Measurements from ENCODE around the gene BAIAP3.

The BAIAP3 gene

DNA sequence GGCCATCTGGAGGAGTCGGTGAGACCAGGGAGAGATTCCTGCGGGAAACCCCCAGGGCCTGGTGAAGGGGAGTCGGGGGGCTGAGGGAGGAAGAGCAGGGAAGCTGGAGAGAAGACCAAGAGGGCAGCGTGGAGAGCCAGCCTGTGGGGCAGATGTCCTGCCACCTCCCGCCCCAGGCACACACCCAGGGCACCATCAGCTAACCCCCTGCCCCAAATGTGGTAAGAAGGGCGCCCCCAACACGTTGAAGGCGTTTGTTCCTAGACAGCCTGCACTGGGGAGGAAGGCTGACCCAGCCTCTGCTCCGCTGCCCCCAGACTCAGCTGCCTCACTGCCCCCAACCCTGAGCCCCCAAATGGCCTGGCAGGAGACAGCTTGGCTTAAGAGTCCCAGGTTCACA is 1.3 kb downstream of the BAIAP3 start:
- DNase-seq (ENCODE audit: low spot score), result no peak

DNA sequence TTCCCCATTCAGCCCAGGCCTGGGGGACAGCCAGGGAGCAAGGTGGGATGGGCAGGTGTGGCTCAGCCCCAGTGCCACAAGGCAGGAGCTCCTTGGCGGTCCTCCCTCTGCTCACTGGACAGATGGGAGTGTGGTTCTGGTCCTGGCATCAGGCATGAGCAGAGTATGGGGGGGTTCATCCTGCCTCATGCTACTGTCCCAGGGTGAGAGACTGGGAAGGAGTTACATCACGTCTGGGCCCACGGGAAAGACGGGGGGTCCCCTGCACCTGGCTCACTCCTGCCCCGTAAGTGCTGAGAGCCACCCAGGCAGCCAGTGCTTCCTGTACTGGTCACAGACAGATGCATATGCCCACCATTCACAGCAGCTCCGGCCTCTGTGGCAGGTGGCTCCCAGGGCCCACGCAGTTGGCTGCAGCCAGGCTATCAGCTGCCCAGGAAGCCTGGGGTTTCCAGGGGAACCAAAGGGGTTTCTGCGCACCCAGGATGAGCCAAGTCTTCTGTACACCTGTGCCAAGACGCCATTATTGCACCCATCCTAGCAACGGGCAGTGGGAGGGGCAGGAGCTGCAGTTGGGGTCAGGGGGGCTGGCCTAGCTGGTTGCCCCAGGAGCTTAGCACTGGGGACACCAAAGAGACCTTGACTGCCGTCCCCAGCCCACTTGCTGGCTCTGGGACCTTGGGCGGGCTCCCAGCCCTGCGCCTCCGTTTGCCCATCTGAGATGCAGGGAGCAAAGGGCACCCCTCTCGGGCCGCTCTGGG is 1.9 kb downstream of the BAIAP3 start:
- DNase-seq (ENCODE audit: low spot score), result no peak

DNA sequence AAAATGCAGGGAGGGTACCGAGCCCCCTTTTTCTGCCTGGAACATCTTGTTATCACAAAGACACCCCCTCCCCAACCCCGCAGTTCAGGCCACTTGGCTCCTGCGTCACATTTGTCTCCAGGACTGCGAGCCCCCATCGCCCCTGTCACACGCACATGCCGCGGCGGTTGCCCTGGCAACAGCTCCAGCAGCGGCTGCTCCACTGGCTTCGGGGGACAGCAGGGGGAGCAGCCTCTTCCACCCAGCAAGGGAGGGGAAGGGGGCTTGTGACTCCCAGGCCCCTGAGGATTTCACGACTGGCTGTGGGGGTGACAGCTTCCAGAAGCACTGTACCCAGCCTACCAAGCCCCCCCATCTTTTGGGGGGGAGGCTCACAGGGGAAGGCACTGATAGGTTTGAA is 2.6 kb downstream of the BAIAP3 start:
- no peak for DNase-seq (ENCODE audit: low spot score)

DNA sequence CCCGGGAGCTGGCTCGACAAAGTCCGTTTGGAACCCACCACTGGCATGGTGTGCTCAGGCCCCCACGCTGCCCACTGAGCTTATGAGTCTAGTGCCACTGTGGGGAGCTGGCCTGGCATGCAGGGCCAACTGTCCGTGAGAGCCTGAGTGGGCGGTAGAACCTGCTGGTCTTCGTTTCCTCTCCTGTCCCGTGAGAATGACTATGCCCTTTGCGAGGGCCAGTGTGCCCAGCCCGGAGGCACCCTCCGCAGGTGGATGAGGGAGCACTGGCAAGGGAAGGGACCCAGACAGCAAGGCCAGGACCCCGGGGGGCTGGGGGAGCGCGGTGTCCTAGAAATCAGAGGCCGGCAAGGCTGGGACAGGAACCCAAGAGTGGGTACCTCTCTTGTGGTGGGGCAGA is 3.2 kb downstream of the BAIAP3 start:
- no peak for DNase-seq (ENCODE audit: low spot score)

DNA sequence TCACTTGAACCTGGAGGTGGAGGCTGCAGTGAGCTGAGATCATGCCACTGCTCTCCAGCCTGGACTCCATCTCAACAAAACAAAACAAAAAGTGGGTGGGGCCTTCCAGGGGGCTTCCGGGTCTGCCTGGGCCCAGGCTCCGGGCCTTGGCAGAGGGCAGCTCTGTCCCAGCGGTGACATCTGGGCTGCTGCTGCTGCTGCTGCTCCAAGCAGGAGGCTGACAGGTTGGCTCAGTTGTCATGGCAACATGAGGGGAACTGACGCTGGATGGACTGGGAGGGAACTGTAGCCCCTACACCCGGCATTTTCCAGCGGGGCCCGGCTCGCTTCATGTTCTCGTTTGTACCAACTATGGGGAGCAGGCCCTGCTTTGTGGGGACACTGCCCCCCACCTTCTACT is 4.0 kb downstream of the BAIAP3 start:
- no peak for DNase-seq (ENCODE audit: low spot score)

DNA sequence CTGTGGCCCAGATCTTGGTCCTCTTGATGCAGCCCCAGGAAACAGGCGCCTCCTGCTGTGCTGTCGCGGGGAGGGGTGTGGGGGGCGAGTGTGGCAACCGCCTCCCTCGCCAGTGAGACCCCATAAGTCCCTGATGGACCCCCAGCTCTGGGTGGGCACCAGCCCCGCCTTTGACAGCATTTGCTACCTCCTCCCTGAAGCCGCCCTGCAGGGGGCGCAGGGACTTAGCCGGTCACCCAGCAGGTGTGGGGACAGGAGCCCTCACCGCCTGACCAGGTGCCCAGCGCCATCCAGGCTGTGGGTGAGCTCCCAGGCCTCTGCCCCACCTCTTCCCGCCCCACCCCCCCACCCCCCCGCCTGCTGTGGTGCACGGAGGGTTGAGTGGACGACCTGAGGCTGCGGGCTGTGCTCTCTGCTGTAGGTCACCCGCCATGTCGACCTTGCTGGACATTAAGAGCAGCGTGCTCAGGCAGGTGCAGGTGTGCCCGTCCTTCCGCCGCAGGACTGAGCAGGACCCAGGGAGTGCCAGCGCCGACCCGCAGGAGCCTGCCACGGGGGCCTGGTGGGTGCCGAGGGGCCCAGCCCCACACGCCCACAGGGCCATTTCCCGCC is 4.8 kb downstream of the BAIAP3 start:
- DNase-seq (ENCODE audit: low spot score), result no peak

DNA sequence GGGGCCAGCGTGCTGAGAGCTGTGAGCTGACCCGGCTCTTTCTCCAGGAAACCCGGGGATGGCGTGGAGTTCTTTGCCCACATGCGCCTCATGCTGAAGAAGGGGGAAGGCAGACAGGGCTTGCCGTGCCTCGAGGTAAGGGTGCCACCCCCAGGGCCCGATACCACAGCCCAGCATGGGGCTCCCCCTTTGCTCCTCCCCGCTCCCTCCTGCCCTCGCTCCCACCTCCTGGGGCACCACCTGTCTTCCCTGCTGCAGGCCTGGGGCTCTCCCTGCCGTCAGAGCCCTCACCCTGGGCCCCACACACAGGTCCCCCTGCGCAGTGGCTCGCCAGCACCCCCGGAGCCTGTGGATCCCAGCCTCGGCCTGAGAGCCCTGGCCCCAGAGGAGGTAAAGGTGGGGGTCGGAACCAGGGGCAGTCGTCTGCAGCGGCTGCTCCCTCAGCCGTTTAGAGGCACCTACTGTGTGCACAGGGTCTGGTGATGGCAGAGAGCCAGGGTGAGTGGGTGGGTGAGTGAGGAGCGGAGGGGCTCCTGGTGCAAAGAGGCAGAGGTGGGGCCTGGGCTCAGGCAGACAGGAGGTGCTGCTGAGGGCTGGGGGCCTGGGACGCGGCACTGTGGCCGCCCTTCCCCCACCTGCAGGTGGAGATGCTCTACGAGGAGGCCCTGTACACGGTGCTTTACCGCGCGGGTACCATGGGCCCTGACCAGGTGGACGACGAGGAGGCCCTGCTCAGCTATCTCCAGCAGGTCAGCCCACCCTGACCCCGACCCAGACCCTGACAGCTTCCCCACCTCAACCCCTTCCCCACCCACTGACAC is 5.6 kb downstream of the BAIAP3 start:
- no peak for DNase-seq (ENCODE audit: low spot score)

DNA sequence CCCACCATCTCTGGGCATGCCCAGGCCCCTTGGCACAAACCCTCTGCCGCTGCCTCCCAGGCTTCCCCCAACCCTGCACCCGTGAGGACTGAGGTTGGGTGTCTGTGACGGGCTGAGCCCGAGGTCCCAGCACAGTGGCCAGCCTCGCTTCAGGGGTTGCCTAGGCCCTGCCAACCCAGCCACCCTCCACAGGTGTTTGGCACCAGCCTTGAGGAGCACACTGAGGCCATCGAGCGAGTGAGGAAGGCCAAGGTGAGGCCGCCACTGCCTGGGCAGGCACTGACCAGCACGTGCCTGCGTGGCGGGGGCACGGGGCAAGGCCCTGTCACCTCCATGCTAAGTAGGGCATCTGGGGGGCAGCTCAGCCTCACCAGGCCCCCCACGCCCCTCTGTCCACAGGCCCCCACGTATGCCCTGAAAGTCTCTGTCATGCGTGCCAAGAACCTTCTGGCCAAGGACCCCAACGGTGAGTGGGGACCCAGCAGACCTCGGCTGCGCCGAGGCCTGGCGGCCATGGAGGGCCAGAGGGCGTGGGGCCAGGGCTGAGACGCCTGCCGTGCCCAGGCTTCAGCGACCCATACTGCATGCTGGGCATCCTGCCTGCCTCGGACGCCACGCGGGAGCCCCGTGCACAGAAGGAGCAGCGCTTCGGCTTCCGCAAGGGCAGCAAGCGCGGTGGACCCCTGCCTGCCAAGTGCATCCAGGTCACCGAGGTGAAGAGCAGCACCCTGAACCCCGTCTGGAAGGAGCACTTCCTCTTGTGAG is 7.5 kb downstream of the BAIAP3 start:
- no peak for DNase-seq (ENCODE audit: low spot score)

DNA sequence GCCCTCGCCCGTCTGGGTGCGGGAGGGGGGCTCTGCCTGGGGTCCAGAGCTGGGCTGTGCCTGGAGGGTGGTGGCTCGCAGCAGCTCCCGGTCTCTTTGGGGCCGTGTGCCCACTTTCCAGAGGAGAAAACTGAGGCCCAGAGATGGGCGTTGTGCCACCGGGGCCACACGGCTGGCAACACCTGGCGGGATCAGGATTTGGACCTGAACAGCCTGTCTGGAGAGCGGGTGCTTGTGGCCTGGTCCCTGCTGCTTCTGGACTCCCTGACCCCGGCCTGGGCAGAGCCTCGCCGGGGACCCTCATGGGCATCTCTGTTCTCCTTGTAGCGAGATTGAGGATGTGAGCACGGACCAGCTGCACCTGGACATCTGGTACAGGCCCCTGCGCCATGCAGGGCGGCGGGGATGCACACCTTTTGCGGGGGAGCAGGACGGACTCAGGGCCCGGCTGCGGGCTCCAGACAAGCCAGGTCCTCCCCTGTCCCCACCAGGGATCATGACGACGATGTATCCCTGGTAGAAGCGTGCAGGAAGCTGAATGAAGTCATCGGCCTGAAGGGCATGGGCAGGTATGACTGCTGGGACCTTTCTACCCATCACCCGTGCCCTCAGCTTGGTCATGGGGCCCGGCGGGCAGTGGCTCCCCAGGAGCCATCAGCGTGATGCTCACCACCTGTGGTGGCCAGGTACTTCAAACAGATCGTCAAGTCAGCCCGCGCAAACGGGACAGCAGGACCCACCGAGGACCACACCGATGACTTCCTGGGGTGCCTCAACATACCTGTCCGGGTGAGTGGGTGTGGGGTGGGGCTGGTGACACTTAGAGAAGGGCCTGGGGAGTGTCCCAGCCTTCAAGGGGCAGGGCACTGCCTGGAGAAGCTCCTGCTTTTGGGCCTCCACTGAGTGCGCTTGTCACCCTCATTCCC is 8.3 kb downstream of the BAIAP3 start:
- DNase-seq (ENCODE audit: low spot score), result no peak

DNA sequence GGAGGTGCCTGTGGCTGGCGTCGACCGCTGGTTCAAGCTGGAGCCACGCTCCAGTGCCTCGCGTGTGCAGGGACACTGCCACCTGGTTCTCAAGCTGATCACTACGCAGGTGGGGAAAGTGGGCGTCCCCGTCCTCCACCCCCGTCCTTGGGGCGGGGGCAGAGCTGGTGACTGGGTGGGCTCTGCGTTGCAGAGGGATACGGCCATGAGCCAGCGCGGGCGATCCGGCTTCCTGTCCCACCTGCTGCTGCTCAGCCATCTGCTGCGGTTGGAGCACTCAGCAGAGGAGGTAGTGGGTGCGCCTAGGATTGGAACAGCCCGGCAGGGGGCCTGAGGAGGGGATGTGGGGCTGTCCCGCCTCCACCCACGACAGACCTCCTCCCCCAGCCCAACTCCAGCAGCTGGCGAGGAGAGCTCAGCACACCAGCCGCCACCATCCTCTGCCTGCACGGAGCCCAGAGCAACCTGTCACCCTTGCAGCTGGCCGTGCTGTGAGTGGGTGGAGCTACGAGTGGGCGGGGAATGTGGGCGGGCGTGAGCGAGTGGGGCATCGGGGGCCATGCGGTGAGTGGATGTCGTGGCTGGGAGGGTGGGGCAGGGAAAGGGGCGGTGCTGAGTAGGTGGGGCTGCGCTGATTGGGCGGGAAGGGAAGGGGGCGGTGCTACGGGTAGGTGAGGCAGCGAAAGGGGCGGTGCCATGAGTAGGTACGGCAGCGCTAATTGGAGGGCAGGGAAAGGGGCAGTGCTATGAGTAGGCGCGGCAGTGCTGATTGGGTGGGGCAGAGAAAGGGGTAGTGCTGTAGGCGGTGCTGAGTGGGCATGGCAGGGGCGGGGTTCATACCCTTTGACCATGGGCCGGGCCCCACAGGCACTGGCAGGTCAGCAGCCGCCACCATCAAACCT is 9.3 kb downstream of the BAIAP3 start:
- DNase-seq (ENCODE audit: low spot score), result peak; percentile 92

DNA sequence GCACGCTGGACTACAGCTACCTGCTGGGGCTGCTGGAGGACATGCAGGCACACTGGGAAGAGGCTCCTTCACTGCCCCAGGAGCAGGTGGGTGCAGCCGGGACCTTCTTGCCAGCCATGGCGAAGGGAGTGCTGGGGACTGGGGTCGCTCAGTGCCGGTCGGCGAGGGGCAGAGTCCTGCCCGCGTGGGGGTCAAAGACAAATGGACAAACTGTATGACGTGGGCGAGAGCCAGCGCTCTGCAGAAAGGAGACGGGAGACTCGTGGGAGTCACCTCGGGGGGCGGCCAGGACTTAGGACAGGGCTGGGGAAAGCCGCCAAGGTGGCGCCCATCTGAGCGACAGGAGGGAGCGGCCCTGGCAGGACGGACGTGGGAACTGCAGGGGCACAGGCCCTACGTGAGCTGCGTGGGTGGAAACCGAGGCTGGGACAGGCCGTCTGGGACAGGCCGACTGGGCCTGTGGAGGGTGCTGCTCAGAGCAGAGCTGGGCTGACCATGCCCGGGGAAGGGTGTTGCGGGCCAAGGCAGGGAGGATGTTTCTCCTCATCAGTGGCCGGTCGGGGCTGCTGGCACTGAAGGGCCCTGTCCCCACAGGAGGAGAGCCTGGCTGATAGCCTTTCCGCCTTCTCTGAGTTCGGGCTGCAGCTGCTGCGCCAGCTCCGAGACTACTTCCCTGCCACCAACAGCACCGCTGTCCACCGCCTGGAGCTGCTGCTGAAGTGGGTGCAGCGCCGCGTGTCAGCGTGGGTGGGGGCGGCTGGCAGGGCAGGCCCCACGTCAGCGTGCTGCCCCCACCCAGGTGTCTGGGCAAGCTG is 10.2 kb downstream of the BAIAP3 start:
- no peak for DNase-seq (ENCODE audit: low spot score)

DNA sequence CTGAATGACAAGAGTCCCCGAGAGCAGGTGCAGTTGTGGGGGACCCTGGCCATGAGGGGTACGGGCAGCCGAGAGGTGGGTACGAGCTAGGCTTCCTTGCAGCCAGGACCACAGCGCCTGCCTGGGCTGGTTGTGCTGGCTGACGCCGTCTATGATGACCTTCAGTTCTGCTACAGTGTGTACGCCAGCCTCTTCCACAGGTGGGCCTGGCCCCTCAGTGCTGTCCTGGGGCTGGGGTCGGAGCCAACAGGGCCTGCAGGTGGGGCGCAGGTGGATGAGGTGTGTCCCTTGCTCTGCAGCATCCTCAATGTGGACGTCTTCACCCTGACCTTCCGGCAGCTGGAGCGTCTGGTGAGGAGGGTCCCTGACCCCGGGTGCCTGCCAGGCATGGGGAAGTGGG is 11.1 kb downstream of the BAIAP3 start:
- DNase-seq (ENCODE audit: low spot score), result no peak

DNA sequence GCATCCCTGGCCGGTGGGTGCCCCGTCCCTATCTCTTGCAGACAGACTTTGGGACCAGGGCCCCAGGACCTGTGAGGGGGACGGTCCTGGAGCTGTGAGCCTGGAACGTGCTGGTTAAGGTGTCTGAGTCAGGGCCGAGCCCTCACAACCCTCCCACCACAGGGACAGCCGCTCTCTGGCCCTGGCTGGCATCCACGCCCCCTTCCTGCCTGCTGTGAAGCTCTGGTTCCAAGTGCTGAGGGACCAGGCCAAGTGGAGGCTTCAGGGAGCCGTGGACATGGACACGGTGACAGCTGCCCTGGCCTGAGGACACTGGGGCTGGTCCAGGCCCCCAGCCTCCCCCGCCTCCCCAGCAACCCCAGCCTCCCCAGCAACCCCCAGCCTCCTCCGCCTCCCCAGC is 11.6 kb downstream of the BAIAP3 start:
- DNase-seq (ENCODE audit: low spot score), result no peak

DNA sequence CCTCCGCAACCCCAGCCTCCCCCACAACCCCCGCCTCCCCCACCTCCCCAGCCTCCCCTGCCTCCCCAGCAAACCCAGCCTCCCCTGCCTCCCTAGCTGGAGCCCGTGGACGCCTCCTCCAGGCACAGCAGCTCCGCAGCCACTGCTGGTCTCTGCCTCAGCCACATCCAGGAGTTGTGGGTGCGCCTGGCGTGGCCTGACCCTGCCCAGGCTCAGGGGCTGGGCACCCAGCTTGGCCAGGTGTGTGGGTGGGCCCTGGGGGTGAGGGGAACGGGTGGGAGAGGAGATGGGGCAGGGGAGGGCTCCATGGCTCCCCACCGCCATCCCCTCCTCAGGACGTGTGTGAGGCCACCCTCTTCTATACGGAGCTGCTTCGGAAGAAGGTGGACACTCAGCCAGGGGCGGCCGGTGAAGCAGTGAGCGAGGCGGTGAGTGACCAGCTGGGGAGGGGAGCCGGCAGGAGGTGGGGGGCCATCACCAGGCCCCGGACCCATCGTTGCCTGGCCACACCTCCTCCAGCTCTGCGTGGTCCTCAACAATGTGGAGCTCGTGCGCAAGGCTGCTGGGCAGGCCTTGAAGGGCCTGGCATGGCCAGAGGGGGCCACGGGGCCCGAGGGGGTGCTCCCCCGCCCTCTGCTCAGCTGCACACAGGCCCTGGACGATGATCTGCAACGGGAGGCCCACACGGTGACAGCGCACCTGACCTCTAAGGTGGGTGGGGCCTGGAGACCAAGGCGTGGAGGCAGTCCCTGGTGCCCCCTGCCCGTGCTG is 12.4 kb downstream of the BAIAP3 start:
- no peak for DNase-seq (ENCODE audit: low spot score)

DNA sequence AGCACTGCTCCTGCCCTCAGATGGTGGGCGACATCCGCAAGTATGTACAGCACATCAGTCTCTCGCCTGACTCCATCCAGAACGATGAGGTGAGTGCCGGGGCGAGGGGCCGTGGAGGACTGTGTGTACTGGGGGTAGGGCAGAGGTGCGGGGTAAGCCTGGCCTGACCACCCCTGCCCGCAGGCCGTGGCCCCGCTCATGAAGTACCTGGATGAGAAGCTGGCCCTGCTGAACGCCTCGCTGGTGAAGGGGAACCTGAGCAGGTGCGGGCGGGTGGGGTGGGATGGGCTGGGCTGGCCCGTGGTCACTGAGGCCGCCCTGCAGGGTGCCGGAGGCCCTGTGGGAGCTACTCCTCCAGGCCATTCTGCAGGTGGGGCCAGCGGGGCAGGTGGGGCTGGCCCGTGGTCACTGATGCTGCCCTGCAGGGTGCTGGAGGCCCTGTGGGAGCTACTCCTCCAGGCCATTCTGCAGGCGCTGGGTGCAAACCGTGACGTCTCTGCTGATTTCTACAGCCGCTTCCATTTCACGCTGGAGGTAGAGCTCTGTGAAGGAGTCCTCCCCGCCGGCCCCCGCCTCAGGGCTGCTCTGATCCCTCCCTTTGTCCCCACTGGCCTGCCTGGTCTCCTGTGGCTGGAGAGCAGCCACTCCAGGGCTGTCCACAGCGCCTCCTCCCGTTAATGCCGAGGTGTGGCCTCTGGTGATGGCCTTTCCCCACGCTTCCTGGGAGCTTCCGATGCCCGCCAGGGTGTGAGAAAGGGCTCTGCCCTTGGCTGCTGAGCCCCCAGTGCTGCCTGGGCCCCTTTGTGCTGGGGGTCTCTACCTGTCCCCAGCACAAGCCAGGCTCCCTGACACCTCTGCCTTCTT is 13.2 kb downstream of the BAIAP3 start:
- no peak for DNase-seq (ENCODE audit: low spot score)

DNA sequence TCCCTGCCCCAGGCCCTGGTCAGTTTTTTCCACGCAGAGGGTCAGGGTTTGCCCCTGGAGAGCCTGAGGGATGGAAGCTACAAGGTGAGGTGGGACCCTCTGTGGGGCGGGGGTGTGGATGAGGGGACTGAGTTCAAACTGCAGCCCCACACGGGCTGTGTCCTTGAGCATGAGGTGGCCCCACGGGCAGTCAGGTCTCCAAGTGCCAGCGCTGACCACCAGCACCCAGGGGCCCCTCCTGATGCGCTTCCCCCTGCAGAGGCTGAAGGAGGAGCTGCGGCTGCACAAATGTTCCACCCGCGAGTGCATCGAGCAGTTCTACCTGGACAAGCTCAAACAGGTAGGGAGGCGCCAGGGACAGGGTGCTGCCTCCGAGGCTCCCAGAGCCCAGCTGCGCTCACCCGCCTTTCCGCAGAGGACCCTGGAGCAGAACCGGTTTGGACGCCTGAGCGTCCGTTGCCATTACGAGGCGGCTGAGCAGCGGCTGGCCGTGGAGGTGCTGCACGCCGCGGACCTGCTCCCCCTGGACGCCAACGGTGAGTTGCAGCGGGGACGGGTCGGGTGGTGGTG is 13.9 kb downstream of the BAIAP3 start:
- DNase-seq (ENCODE audit: low spot score), result no peak

DNA sequence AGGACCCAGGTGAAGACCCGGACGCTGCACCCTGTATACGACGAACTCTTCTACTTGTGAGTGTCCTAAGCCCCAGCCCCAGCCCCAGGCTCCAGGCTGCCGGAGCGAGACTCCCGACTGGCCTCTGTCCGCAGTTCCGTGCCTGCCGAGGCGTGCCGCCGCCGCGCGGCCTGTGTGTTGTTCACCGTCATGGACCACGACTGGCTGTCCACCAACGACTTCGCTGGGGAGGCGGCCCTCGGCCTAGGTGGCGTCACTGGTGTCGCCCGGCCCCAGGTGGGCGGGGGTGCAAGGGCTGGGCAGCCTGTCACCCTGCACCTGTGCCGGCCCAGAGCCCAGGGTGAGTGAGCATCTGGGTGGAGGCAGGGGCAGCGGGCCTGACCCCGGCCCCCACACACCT is 14.5 kb downstream of the BAIAP3 start:
- no peak for DNase-seq (ENCODE audit: low spot score)
